GM19035 (cell line): Measurements from ENCODE around the gene ADAMTS9.

Experiments
- ATAC-seq: cut with Tn5 transposase; IDR thresholded peaks from one replicate; pipeline ENCODE4 v1.9.1; 2021; ENCODE audit not compliant: unreplicated experiment

Gene ADAMTS9

GRCh38 chr3:64621275-64621674, 66.5 kb downstream of the ADAMTS9 start:
- no peak for ATAC-seq

DNA sequence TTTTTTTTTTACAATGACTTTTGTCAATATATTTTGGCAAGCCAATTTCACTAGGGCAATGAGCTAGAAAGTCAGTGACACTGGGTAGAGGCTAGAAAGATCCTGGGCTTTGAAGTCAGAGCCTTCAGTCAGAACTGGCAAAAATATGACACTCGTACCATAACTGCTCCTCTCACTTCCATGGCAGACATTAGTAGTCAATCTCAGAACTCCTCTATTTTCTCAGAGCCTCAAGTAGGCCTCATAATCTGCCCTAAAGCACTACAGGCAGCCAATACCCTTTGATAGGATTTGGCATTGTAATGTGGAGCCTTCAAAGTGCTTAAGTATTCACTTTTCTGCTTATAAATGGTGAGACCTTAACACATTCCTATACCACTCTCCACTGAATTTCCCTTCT, 67.8 kb downstream of the ADAMTS9 start:
- ATAC-seq: no peak

- no peak for ATAC-seq
These were observed 68.6 kb downstream of the ADAMTS9 start for GRCh38 chr3:64619216-64619615.

- no peak for ATAC-seq
These were observed 70.2 kb downstream of the ADAMTS9 start for GRCh38 chr3:64617610-64618009.

GRCh38 chr3:64616953-64617352, 70.8 kb downstream of the ADAMTS9 start:
- ATAC-seq: no peak

- no peak for ATAC-seq
These were observed 74.8 kb downstream of the ADAMTS9 start for GRCh38 chr3:64612916-64613526.

GRCh38 chr3:64612082-64612860, 75.5 kb downstream of the ADAMTS9 start:
- no peak for ATAC-seq

DNA sequence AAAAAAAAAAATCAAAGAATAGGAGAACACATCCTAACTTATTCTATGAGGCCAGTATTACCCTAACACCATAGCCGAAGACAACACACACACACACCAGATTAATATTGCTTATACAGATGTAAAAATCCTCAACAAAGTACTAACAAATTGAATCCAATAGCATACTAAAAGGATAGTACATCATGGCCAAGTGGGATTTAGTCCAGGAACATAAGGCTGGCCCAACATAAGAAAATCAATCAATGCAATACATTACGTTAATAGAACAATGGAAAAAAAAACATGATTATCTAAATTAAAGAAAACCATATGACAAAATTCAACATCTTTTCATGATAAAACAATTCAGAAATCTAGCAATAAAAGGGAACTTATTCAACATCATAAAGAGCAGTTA, 79.1 kb downstream of the ADAMTS9 start:
- ATAC-seq: no peak

- ATAC-seq: no peak
These were observed 80.7 kb downstream of the ADAMTS9 start for GRCh38 chr3:64607032-64607551.

DNA sequence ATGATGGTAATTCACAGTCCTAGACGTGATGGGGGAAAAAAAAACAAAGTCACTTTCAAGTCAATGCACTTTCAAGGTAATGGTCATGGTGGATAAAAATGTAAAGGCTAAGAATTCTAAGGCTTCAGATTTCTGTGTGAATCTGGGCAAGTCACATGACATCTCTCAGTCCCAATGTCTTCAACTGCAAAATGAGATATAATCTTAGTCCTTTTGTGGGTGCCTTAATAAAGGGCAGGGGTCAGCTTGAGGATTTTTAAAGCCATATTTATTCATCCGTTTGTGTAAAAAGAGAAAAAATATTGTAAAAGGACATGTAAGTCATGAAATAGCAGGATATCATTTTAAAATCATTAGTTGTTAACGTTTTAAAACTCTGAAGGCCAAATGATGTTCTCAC, 83.5 kb downstream of the ADAMTS9 start:
- no peak for ATAC-seq

DNA sequence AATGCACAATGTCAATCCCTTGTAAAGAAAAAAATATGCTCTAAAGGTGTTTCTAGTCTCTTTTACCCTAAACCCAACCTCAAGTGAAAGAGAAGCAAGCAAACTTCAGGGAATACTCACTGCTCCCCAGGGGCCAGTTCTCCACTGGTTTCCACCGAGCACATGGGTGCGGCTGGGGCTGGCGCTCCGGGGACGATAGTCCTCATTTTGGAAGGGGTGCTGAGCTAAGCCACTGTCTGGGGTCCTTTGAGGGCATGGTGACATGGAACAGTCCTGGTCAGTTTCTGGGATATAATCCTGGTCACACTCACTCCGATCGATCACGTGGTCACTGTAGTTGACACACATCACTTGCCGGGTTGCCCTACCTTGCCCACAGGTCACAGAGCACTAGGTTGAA, 86.0 kb downstream of the ADAMTS9 start:
- ATAC-seq: no peak

DNA sequence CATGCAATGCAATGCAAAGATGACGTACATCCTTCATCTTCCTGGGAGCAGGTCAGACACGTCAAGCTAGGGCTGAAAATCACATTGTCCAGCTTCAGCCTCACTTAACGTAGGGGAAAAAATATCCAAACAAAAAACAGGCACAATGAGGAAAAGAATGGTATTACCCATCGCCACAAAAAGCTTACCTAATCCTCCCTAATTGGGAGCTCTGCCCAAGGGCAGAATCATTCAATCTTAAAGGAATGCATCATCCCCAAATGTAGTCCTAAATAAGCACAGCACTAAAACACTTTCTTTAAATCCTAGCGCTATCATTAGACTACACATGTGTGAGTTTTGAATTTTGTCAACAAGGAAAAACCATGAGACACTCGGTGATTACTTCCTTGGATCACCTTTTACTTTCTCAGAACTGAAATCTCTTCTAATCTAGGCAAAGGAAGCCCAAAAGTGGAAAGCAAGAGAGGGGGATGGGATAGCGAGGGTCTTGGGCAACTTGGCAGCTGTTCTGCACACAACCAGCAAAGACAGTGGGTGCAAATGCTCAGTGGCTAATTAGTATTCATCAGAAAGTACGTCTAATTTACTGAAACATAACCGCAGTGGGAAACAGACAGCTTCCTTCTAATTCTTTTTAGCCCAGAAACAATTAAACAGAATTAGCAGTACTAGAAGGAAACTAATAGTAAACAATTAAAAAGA, 87.4 kb downstream of the ADAMTS9 start:
- no peak for ATAC-seq

- no peak for ATAC-seq
These were observed 88.1 kb downstream of the ADAMTS9 start for GRCh38 chr3:64599651-64600050.

DNA sequence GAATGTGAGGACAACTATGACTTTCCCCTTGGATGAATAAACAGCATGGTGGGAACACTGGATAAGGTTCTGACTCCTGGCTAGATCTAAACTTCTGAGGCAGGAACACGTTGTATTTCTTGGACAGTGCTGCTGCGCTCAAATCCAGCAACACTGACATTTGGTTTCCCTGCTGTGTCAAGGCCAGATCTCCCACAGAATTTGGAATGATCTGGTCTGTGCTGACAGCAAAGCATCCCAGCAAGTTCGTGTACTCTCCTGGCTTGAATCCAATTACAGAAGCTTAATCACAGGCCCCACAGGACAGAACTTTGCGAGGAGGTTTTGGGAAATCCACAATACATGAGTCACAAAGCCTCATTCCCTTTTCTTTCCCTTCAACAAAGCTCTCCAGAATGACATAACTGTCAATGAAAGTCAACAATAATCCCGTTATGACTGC, 92.5 kb downstream of the ADAMTS9 start:
- no peak for ATAC-seq

GRCh38 chr3:64594134-64594533, 93.7 kb downstream of the ADAMTS9 start:
- ATAC-seq: no peak

- no peak for ATAC-seq
These were observed 94.5 kb downstream of the ADAMTS9 start for GRCh38 chr3:64593350-64593749.

GRCh38 chr3:64591615-64592014, 96.2 kb downstream of the ADAMTS9 start:
- no peak for ATAC-seq

DNA sequence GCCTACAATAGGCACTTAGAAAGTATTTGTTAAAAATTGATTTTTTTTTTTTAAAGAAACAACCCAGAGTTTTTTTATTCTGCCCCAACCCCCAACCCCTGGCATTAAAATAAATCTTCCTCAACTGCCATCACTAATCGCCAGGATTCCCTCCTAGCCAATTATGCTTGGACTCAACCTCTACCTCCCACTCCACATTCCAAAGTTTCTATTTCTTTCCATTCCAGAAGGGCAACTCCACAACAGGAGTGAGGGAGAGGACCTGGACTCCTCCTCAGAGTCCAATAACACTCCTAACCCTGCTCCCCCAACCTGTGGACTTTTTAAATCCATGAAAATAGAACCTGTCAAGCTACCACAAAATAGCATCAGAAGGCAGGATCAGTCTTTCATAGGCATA, 99.4 kb downstream of the ADAMTS9 start:
- ATAC-seq: no peak

GRCh38 chr3:64586952-64587351, 100.8 kb downstream of the ADAMTS9 start:
- no peak for ATAC-seq

DNA sequence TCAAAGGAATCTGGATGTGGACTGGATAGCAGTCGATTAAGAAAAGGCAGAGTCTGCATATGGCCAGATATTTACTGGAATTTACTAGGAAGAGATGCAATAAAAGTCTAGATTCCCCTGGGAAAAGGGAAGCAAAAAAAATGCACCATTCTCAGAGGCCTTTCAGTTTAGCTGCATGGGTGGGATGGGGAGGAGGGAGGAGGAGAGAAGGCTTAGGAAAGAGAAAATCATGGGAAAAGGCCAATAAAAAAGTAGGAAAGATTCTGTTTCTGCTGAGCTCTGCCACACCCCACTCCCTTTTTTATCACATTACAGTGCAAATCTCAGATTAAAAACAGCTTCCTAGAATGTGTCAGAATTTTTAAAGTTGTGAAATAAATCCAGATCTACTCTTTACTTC, 103.6 kb downstream of the ADAMTS9 start:
- ATAC-seq: no peak

DNA sequence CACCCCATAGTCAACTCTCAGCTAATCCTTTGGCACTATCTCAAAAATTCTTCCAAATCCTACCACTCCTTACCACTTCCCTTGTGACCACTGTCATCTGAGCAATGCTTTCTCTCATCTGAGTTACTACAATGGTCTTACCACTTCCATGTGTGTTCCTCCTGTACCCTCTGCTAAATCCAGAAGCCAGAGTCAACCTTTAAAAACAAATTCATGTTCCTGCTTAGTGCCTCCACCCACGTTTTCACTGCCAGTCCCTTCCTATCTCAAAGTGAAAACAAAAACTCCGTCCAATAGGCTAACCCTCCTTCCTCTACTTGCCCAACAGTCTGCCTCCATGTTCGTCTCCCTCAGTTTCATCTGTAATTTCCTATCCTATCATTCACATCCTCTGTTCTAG, 109.0 kb downstream of the ADAMTS9 start:
- no peak for ATAC-seq
